Anterior cingulate cortex (tissue), 58 donors: Measurements from ENCODE around the gene INSRR.

ENCODE experiments used
- DNase-seq, 58 donors: peaks; one replicate each; lab custom pipeline; 2025; lab: John Stamatoyannopoulos, UW

INSRR gene

DNA sequence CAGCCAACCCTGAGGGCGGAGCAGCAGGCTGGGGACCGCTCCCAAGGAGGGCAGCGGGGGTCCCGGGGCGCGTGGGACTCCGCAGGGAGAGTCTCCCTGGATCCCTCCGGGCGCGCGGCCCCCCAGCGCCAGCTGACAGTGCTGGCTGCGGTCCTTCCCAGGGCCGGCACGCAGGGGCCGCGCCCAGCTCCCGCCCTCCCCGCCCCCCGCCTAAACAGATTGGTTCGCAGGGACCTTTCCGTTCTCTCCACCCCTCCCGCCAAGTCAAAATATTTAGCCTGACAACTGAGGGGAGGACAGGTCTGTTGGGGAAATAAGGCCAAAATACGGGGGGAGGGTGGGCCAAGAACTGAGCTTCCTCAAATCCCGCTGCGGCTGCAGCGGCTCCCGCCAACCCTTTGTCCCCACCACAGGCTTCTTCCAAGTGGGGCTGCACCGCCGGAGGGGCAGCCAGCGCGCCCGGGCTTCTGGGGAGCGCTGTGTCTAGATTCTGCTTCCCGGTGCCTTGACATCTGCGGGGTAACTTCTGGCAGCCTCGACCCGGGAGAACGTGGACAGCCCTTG, at the start of gene INSRR:
Gene INSRR (minus strand): TSS at position 159 of the 564 bp plus-strand sequence. CDS start 496 bp downstream, outside the sequence.
- no peak for DNase-seq

DNA sequence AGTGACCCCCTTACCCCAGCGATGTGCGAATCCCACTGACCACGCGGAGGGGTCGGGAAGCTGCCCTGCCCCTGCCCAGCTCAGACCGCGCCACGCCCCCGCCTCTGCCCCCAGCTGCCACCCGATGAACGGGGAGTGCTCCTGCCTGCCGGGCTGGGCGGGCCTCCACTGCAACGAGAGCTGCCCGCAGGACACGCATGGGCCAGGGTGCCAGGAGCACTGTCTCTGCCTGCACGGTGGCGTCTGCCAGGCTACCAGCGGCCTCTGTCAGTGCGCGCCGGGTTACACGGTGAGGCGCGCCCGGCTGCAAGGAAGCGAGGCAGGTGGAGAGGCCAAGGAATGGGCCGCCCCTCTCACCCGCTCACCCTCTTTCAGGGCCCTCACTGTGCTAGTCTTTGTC, 49.6 kb upstream of the INSRR start:
- no peak for DNase-seq

GRCh38 chr1:156906206-156906906, 47.4 kb upstream of the INSRR start:
- DNase-seq, result no peak

DNA sequence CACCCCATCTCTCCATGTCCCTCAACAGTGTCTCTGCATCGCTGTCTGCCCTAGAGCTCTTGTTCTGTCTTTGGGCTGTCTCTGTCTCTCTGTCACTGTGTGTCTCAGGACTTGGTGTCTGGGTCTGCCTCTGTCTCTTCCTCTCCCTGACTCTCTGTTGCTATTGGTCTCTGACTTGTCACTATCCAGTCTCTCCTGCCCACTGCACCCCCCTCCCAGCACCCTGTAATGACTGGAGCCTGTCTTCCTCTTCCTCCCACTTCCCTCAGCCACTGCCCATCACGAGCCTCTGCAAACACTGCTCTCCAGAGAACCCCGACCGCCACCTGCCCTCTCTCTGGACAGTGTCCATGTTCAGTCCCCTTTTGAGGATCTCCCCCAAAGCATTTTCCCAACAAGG, 46.7 kb upstream of the INSRR start:
- no peak for DNase-seq

DNA sequence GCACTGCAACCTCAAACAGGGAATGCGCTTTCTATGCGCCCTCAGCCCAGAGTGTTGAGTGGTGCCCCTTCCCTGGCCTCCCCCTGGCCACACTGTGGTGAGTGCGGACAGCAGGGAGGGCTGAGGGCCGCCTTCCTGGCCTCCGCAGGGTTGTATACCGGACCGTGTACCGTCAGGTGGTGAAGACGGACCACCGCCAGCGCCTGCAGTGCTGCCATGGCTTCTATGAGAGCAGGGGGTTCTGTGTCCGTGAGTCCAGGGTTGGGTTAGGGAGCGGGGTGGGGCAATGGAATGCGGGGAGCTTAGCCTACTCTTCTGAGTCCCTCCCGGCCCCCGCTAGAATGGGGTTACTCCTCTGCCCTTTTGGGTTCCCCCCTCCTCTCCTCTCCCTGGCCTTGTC, 46.3 kb upstream of the INSRR start:
- no peak for DNase-seq

DNA sequence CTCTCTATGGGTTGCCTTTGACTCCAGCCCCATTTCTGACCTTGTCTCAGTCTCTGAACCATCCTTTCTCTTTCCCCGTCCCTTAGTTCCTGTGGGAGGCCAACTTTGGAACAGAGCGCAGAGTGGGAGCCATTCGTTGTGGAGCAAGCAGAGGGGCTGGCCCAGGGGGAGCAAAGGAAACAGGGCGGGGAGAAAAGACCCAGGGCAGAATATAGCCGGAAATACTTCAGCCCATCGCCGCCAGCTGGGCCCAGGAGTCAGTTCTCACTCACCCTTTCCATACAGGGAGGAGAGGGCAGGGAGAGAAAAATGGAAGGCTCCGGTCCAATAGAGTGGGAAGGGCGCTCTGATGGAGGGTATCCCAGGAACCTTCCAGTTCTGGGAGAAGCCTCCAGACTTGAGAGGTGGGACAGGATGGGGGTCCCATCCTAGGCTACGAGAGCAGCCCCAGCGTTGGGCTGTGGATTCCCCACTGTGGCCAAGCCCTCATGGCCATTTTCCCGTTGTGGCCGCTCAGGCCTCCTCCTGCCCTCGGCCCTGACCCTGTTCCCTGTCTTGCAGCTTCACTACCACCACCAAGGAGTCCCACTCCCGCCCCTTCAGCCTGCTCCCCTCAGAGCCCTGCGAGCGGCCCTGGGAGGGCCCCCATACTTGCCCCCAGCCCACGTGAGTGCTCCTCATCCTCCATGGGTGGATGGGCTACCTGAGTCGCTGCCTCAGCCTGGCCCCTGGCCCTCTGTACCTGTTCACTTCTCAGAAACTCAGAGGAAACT, 45.5 kb upstream of the INSRR start:
- no peak for DNase-seq

DNA sequence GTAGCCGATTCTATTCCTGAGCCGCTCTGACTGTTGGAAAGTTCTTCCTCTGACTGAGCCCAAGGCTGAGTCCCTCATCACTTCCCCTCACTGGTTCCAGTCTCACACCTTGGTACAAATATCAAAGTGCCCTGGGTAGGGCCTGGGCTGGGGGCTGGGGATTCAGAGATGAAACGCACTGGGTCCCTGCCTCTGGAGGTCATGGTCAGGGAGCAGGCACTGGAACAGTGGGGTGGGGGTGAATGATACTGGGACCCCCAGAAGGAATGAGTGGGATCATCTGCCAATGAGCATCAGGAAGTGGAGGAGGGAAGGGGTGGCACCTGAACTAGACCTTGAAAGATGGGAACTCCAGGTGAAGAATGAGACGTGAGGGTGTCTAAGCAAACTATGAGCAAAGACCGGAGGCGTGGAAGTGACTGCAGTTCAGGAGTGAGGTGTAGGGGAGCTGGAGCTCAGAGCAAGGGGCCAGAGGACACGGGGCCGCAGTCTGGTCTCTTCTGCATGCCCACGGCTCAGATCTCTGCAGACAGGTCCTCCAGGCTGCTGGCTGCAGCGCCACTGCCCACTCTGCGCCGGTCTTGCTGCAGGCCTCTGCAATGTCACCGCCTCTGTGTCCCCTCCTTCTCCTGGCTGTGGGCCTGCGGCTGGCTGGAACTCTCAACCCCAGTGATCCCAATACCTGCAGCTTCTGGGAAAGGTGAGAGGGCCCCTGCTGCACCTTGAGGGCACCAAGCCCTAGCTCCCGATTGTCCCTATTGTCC, 44.6 kb upstream of the INSRR start:
- DNase-seq, result no peak

DNA sequence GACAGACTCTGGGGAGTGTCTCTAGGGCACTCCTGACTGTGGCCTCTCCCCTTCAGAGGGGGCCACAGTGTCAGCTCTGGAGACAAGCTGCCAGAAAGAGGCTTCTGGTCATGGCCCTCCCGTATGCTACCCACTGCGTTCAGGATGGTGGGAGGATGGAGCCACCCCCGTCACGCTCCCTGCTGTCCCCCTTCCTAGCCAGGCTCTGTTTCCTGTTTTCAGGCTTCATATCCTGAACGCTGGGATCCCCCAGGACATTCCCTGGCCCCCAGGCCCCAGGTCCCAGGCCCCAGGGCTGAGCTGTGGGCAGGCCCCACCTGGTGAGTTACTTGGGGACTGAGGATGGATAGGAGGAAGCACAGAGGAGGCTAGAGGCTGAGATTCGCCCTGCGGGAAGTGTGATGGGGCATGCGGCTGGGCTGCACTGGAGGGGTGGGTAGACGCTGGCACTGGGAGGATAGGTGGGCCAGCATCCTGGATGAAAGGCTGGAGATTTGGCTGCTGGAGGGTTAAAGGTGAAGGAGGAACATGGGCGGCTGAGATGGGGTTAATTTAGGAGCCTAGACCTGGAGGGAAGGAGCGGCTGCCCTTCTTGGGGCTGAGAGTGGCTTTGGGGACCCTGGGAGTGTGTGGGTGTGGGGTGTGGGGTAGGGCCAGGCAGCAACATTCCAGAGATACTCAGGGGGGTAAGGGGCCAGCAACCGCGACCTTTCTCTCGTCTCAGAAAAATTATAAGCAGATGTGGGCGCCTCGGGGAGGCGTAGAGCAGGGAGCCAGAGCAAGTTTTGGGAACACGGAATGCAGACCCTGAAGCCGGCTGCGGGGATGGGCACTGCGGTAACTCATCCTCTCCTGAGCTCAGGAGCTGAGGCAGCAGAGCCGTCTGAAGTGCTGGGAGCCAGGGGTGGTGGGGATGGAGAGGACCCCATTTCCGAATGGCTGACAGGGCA, 43.3 kb upstream of the INSRR start:
- no peak for DNase-seq

GRCh38 chr1:156901590-156901900, 42.6 kb upstream of the INSRR start:
- no peak for DNase-seq

DNA sequence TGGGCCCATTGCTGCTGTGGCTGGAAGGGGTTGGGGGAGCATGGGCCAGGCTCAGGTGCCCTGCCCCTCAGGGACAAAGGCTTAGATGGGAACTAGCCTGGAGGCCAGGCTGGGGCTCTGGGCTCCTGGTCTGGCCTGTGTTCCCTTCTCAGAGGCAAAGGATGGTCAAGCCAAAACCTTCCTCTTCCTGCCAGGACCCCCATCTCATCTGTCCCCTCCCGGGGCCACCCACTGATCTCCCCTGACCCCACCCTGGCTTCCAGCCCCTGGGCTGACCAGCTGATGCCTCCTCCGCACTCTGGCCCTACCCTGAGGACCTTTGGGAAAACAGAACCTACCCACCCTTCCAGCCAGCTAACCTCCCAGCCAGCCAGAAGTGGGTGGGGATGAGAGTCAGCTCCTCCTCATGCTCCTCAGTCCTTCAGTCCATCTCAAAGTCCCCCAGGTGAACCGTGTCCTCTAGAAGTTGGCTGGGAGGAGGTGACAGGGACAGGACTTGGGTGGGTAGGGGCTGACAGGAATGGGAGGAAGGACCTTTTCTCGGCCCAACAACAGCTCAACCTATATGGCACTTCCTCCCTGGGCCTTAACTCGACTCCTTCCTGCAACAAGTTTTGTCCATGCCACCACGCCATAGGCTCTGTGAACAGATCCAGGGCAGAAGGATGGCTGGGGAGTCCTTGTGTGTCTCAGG, 42.1 kb upstream of the INSRR start:
- no peak for DNase-seq

GRCh38 chr1:156899956-156900718, 41.2 kb upstream of the INSRR start:
- no peak for DNase-seq

- no peak for DNase-seq
These were observed 40.2 kb upstream of the INSRR start for GRCh38 chr1:156898971-156899664.

GRCh38 chr1:156898161-156898566, 39.2 kb upstream of the INSRR start:
- no peak for DNase-seq

DNA sequence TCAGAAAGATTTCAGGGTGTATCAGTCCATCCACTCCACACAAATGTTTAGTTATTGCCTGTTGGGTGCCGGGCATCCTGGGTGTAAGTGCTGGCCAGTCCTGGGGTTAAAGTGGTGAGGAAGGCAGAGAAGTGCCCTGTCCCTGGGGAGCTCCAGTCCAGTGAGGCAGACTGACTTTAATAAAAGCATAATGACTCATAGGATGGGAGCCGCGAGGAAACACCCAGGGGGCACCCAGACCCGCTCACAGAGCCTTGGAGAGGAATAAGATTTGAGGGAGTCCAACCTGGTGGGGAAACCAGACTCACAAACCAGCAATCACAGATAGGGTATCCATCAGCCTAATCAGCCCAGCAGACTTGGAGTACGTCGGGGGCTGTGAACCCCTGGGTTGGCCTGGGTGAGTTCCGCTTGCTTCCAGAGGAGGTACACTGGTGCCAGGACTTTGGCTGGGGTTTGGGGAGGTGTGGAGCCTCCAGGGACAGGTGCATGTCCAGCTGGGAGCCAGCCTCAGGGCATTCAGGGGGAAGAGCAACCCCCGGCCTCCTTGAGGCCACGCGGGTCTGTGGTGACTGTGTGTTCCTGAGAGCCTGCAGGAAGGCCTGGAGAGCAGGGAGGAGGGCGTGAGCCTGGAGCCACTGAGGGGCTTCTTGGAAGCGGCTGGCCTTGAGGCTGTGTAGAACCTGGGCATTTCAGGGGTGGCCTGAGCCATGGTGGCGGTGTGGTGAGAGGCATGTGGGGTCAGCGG, 38.3 kb upstream of the INSRR start:
- no peak for DNase-seq

DNA sequence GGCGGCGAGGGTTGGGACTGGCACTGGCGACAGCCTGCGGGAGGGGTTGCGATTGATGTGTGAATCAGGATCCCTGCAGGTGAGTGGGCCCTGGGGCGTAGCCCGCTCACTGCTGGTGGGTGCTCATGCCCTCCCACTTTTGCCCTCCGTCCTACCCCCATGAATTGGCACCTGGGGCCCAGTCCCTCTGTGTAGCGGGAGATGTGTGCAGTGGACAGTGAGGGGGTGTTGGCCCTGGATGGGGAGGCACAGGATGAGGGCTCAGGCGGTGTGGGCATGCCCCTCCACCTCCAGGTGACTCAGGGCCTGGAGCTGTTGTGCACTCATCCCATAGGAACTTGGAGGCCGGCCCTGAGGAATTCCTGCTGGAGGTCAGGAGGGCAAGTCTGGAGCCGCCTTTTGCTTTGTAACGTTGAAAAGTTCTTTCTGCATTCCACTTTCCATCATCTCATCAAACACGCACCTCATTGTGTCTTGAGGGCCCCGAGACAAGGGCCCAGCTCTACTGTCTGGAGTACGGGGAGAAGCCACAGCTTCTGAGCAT, 37.6 kb upstream of the INSRR start:
- DNase-seq, result no peak

DNA sequence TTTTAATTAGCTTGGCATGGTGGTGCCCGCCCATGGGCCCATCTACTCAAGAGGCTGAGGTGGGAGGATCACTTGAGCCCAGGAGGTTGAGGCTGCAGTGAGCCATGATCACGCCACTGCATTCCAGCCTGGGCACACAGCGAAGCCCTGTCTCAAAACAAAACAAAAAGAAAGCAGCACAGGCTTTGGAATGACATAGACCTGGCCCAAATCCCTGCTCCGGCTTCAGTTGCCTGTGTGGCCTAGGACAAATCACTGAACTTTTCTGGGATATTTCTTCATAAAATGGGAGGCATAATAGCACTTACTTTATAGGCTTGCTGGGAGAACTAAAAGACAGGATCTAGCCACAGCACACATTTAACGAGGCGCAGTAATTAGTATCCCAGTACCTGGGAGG, 37.0 kb upstream of the INSRR start:
- DNase-seq, result no peak

DNA sequence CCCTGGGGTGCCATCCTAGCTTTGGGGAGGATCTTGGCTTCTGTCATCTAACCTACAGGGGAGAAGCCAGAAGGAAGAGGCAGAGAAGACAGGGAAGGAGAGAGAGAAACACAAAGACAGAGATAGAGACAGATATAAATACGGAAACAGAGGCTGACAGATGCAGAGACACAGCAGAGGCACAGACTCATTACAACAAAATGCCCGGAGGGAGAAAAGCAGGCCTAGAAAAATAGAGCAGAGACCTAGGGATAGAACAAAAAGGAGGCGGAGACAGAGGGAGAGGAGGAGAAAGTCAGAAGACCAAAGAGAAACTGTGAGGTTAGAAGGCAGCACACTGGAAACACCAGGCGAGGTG, 36.5 kb upstream of the INSRR start:
- no peak for DNase-seq
